Mesendoderm (in vitro differentiated cells): Measurements from ENCODE around the gene CCND1.
A peak's percentile ranks its signal among the peaks of the same experiment; 100 is the strongest.

ENCODE experiments used
- DNase-seq: peaks from one replicate; pipeline ENCODE4 v3.0.0; 2013
- H2AK5ac ChIP-seq: 2 replicates; pipeline ENCODE4 v1.6.1; 2013; ENCODE audit warnings: low read length, inconsistent platforms
- H2BK120ac ChIP-seq: 2 replicates; pipeline ENCODE4 v1.6.1; 2013; ENCODE audit warnings: low read depth, mild to moderate bottlenecking, low read length, moderate library complexity, mixed read lengths
- H2BK15ac ChIP-seq: replicated peaks from 2 replicates; pipeline ENCODE4 v1.6.1; 2013; ENCODE audit warnings: low read depth, mild to moderate bottlenecking, moderate library complexity
- H2BK5ac ChIP-seq: 2 replicates; pipeline ENCODE4 v1.6.1; 2013; ENCODE audit warnings: low read length, inconsistent platforms
- H3K18ac ChIP-seq: 2 replicates; pipeline ENCODE4 v1.6.1; 2013; ENCODE audit warnings: mild to moderate bottlenecking, low read length, mixed read lengths
- H3K23ac ChIP-seq: one replicate; pipeline ENCODE4 v1.6.1; 2013; ENCODE audit warnings: low read length
- H3K27ac ChIP-seq: 2 replicates; pipeline ENCODE4 v1.5.1; 2013; ENCODE audit warnings: low read depth, mild to moderate bottlenecking, inconsistent platforms, low read length, moderate library complexity
- H3K27me3 ChIP-seq: 2 replicates; pipeline ENCODE4 v1.6.1; 2013; ENCODE audit warnings: low read length, control low read depth, mild to moderate bottlenecking, inconsistent platforms; ENCODE audit not compliant: insufficient read depth, poor library complexity
- H3K36me3 ChIP-seq: 2 replicates; pipeline ENCODE4 v1.6.1; 2013; ENCODE audit warnings: low read length, inconsistent platforms; ENCODE audit not compliant: control insufficient read depth, insufficient read depth
- H3K4ac ChIP-seq: one replicate; pipeline ENCODE4 v1.6.1; 2013; ENCODE audit warnings: low read depth, mild to moderate bottlenecking, low read length, moderate library complexity
- H3K4me1 ChIP-seq: 2 replicates; pipeline ENCODE4 v1.6.1; 2013; ENCODE audit warnings: low read depth, low read length, inconsistent platforms; ENCODE audit not compliant: control insufficient read depth
- H3K4me2 ChIP-seq: 2 replicates; pipeline ENCODE4 v1.6.1; 2013; ENCODE audit warnings: low read length
- H3K4me3 ChIP-seq: 2 replicates; pipeline ENCODE4 v1.5.1; 2013; ENCODE audit warnings: mild to moderate bottlenecking, low read length
- H3K56ac ChIP-seq: one replicate; pipeline ENCODE4 v1.6.1; 2013; ENCODE audit warnings: low read length
- H3K79me1 ChIP-seq: 2 replicates; pipeline ENCODE4 v1.6.1; 2013; ENCODE audit warnings: low read length, inconsistent platforms
- H3K79me2 ChIP-seq: 2 replicates; pipeline ENCODE4 v1.6.1; 2013; ENCODE audit warnings: mild to moderate bottlenecking, low read length; ENCODE audit not compliant: control insufficient read depth, insufficient read depth
- H3K9ac ChIP-seq: 2 replicates; pipeline ENCODE4 v1.6.1; 2013; ENCODE audit warnings: low read length, inconsistent platforms
- H4K5ac ChIP-seq: one replicate; pipeline ENCODE4 v1.6.1; 2013; ENCODE audit warnings: low read length
- H4K8ac ChIP-seq: one replicate; pipeline ENCODE4 v1.6.1; 2013; ENCODE audit warnings: low read depth, mild to moderate bottlenecking, control low read depth, low read length, moderate library complexity
- WGBS: extraction: QIAGEN DNeasy Blood & Tissue Kit; methylation state at CpG from one replicate; pipeline ENCODE4 v1.1.7; 2013; ENCODE audit warnings: low lambda C conversion rate, missing lambda C conversion rate; ENCODE audit not compliant: insufficient coverage; ENCODE audit errors: extremely low coverage; 5-methylcytosine and 5-hydroxymethylcytosine counted together

Gene CCND1

GRCh38 chr11:69598147-69598546 lies 42.8 kb upstream of the CCND1 start:
- Histone ChIP-seq H4K5ac (no peak overlapping the region), H3K36me3 (no peaks in the 10 kb centered on the region), H3K18ac (no peak overlapping the region), H3K56ac (no peak overlapping the region), H4K8ac (no peak overlapping the region), H3K23ac (no peak overlapping the region), H3K4me2 (no peak overlapping the region), H2BK5ac (no peak overlapping the region), H3K79me2 (no peaks in the 10 kb centered on the region), H2BK15ac (no peak overlapping the region), H3K79me1 (no peaks in the 10 kb centered on the region), H3K4me3 (no peak overlapping the region), H3K4me1 (peaks cover under 1% of the 10 kb centered on the region), H3K27ac (no peak overlapping the region), H3K4ac (no peak overlapping the region), H2BK120ac (no peak overlapping the region), H2AK5ac (no peak overlapping the region), H3K9ac (no peak overlapping the region), H3K27me3 (no peaks in the 10 kb centered on the region)
- WGBS = no CpG with 5 or more reads among the region's 5 CpGs
- DNase-seq = peak; percentile 34

GRCh38 chr11:69599502-69599901 lies 41.5 kb upstream of the CCND1 start:
- Histone ChIP-seq H3K23ac (no peak overlapping the region), H3K27ac (no peak overlapping the region), H3K4me3 (no peak overlapping the region), H3K9ac (no peak overlapping the region), H3K27me3 (no peaks in the 10 kb centered on the region), H3K4me1 (peaks cover 8% of the 10 kb centered on the region), H3K79me1 (no peaks in the 10 kb centered on the region), H4K8ac (no peak overlapping the region), H3K79me2 (no peaks in the 10 kb centered on the region), H3K36me3 (no peaks in the 10 kb centered on the region), H4K5ac (no peak overlapping the region), H3K4ac (no peak overlapping the region), H3K18ac (no peak overlapping the region), H2BK15ac (no peak overlapping the region), H2BK5ac (no peak overlapping the region), H2BK120ac (no peak overlapping the region), H2AK5ac (no peak overlapping the region), H3K4me2 (no peak overlapping the region), H3K56ac (no peak overlapping the region)
- no CpG with 5 or more reads among the region's 11 CpGs for WGBS
- no peak for DNase-seq

DNA sequence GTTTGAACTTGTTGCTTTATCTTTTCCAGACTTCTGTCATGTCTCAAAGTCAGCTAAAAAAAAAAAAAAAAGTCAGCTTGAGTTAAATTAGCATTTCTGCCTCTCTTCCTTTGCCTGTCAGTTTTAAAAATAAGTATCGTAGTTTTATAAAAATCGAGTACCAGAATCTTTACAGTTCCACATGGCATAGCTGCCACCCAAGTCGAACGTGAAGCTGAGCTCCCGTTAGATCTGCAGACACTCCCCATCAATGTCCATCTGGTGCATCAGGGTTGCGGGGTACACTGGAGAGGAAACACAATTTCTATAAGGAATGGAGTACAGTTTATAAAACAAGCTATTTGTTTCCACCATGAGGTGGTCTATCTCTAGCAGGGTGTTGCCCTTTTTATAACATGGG lies 41.0 kb upstream of the CCND1 start:
- peaks cover 8% of the 10 kb centered on the region for H3K4me1 ChIP-seq
- no peak overlapping the region for H3K23ac ChIP-seq
- no peak overlapping the region for H2BK120ac ChIP-seq
- no peak overlapping the region for H2AK5ac ChIP-seq
- no peak overlapping the region for H3K4me2 ChIP-seq
- H2BK5ac ChIP-seq = no peak overlapping the region
- no peaks in the 10 kb centered on the region for H3K27me3 ChIP-seq
- no peaks in the 10 kb centered on the region for H3K79me2 ChIP-seq
- no peak overlapping the region for H3K9ac ChIP-seq
- H4K8ac ChIP-seq = no peak overlapping the region
- H3K18ac ChIP-seq = no peak overlapping the region
- H3K4me3 ChIP-seq = no peak overlapping the region
- H3K4ac ChIP-seq = no peak overlapping the region
- WGBS = no CpG with 5 or more reads among the region's 6 CpGs
- H4K5ac ChIP-seq = no peak overlapping the region
- H3K79me1 ChIP-seq = no peaks in the 10 kb centered on the region
- no peak overlapping the region for H3K56ac ChIP-seq
- DNase-seq = no peak
- no peak overlapping the region for H2BK15ac ChIP-seq
- no peak overlapping the region for H3K27ac ChIP-seq
- no peaks in the 10 kb centered on the region for H3K36me3 ChIP-seq

- Histone ChIP-seq H3K27me3 (no peaks in the 10 kb centered on the region), H3K27ac (no peak overlapping the region), H3K36me3 (no peaks in the 10 kb centered on the region), H2BK15ac (no peak overlapping the region), H3K4me3 (no peak overlapping the region), H4K8ac (no peak overlapping the region), H3K4me1 (peaks cover 8% of the 10 kb centered on the region), H4K5ac (no peak overlapping the region), H3K4ac (no peak overlapping the region), H3K23ac (no peak overlapping the region), H3K9ac (no peak overlapping the region), H3K4me2 (no peak overlapping the region), H3K79me1 (no peaks in the 10 kb centered on the region), H3K18ac (no peak overlapping the region), H3K56ac (no peak overlapping the region), H2BK120ac (no peak overlapping the region), H3K79me2 (no peaks in the 10 kb centered on the region), H2BK5ac (no peak overlapping the region), H2AK5ac (no peak overlapping the region)
- WGBS = no CpG with 5 or more reads among the region's 12 CpGs
- DNase-seq = no peak
These were observed 39.7 kb upstream of the CCND1 start for GRCh38 chr11:69601011-69601975.

DNA sequence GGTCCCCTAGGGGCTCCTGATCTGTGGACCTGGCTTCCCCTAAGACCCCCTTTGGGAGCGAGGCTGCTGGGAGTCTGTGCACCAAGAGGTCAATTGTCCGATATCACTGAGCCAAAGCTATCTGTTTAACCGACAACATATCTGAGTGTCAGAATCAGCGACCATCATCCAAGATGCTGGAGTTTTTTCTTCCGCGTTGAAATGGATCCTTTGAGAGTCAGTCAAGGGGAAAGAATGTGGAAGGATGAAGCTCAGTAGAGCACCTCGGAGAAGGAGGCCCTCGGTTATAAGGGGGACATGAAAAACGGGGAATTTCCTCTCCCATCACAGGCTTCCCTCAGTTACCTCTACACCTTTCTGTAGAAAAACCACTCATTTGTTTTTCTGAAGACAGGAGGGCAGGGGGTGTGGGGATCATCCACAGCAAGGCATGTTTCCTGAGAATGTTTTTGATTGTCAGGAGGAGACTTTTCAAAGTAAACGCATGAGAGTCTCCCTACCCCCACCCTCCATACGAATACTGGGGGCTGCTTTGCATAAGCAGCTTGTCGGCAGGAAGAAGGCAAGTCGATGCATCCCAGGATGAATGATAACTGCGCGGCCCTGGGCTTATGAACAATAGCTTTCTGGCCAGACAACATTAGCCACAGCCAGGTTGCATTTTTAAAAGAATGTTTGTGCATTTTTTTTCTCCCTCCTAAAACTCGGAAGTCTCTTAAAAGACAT lies 37.7 kb upstream of the CCND1 start:
- Histone ChIP-seq H3K9ac (no peak overlapping the region), H3K4me1 (peaks cover 8% of the 10 kb centered on the region), H3K56ac (no peak overlapping the region), H3K4ac (peak overlapping the region; percentile 48), H3K27ac (no peak overlapping the region), H2BK120ac (no peak overlapping the region), H2AK5ac (no peak overlapping the region), H3K79me1 (no peaks in the 10 kb centered on the region), H3K23ac (no peak overlapping the region), H3K79me2 (no peaks in the 10 kb centered on the region), H3K27me3 (no peaks in the 10 kb centered on the region), H4K8ac (no peak overlapping the region), H3K36me3 (no peaks in the 10 kb centered on the region), H2BK5ac (no peak overlapping the region), H2BK15ac (no peak overlapping the region), H4K5ac (no peak overlapping the region), H3K4me3 (no peak overlapping the region), H3K4me2 (no peak overlapping the region), H3K18ac (no peak overlapping the region)
- no peak for DNase-seq
- no CpG with 5 or more reads among the region's 16 CpGs for WGBS
